CD8-positive, alpha-beta memory T cell (primary cell): ENCODE data around the gene FUOM. TPM values are rescaled to one million over a fixed set of nuclear protein-coding genes. Genes with fewer than 3 reads are reported as not detected.

Experiments used
- CTCF ChIA-PET: fragments of 350-600 bp; sonication (Branson Sonifier 250); formaldehyde crosslinking; loops from one replicate; lab custom pipeline; 2021; ENCODE audit warnings: antibody characterized with exemption; lab: Charles Lee
- POLR2A ChIA-PET: fragments of 350-600 bp; sonication (Branson Sonifier 250); formaldehyde crosslinking; loops from one replicate; lab custom pipeline; 2021; ENCODE audit warnings: antibody characterized with exemption; lab: Charles Lee
- DNase-seq, 5 donors: peaks; one replicate each; pipeline versions ENCODE4 v3.0.0 to v3.0.0-alpha.2; 2020 to 2022; ENCODE audit warnings: mixed read lengths in 1 of 5
- H3K27ac ChIP-seq: one replicate; pipeline ENCODE4 v1.7.0; 2013; ENCODE audit warnings: low read depth, mild to moderate bottlenecking, low read length, moderate library complexity
- H3K27me3 ChIP-seq: 2 replicates; pipeline ENCODE4 v1.7.0; 2013; ENCODE audit warnings: low read length, mild to moderate bottlenecking; ENCODE audit not compliant: insufficient read depth, poor library complexity, severe bottlenecking
- H3K36me3 ChIP-seq: 2 replicates; pipeline ENCODE4 v1.7.0; 2013; ENCODE audit warnings: mild to moderate bottlenecking, low read length, moderate library complexity; ENCODE audit not compliant: insufficient read depth
- H3K4me1 ChIP-seq: 2 replicates; pipeline ENCODE4 v1.7.0; 2013; ENCODE audit warnings: mild to moderate bottlenecking, low read length, moderate library complexity; ENCODE audit not compliant: insufficient read depth
- H3K4me3 ChIP-seq: 2 replicates; pipeline ENCODE4 v1.7.0; 2013; ENCODE audit warnings: mild to moderate bottlenecking, low read length
- H3K9me3 ChIP-seq: 2 replicates; pipeline ENCODE4 v1.7.0; 2013; ENCODE audit warnings: mild to moderate bottlenecking, low read length
- H3K27ac Mint-ChIP-seq, 8 donors: one replicate each; pipeline ENCODE4 v1.8.0; 2020 to 2021; ENCODE audit warnings: mixed read lengths in 8 of 8, mild to moderate bottlenecking in 6 of 8, inconsistent platforms in 3 of 8, moderate library complexity in 3 of 8
- H3K27me3 Mint-ChIP-seq, 2 donors: one replicate each; pipeline ENCODE4 v1.8.0; 2020 to 2021; ENCODE audit warnings: mixed read lengths in 2 of 2, mild to moderate bottlenecking in 1 of 2, moderate library complexity in 1 of 2
- H3K36me3 Mint-ChIP-seq, 3 donors: one replicate each; pipeline ENCODE4 v1.8.0; 2020 to 2021; ENCODE audit warnings: mixed read lengths in 3 of 3, inconsistent platforms in 1 of 3, mild to moderate bottlenecking in 1 of 3
- H3K4me1 Mint-ChIP-seq, 3 donors: one replicate each; pipeline ENCODE4 v1.8.0; 2020 to 2021; ENCODE audit warnings: mixed read lengths in 3 of 3, inconsistent platforms in 1 of 3, mild to moderate bottlenecking in 1 of 3
- H3K4me3 Mint-ChIP-seq, 7 donors: one replicate each; pipeline ENCODE4 v1.8.0; 2020 to 2021; ENCODE audit warnings: mixed read lengths in 7 of 7, mild to moderate bottlenecking in 6 of 7, moderate library complexity in 4 of 7, inconsistent platforms in 2 of 7
- H3K9me3 Mint-ChIP-seq, 5 donors: one replicate each; pipeline ENCODE4 v1.8.0; 2020 to 2022; ENCODE audit warnings: mixed read lengths in 5 of 5, mild to moderate bottlenecking in 3 of 5, moderate library complexity in 2 of 5, inconsistent platforms in 1 of 5
- polyA plus RNA-seq: library from polyadenylated mRNA; unstranded; fragments of 300-500 nt; fragmentation: Illumina TruSeq; gene quantifications from one replicate; pipeline ENCODE4 v1.2.3, GENCODE V29; 2021
- total RNA-seq, 2 experiments: library from RNA; stranded (reverse); gene quantifications; one replicate each; pipeline ENCODE4 v1.2.3, GENCODE V29; 2021

Gene FUOM
- total and polyA plus RNA-seq, 3 experiments from 2014 or later: 22.9 to 39.8 (median 34.6) TPM

DNA sequence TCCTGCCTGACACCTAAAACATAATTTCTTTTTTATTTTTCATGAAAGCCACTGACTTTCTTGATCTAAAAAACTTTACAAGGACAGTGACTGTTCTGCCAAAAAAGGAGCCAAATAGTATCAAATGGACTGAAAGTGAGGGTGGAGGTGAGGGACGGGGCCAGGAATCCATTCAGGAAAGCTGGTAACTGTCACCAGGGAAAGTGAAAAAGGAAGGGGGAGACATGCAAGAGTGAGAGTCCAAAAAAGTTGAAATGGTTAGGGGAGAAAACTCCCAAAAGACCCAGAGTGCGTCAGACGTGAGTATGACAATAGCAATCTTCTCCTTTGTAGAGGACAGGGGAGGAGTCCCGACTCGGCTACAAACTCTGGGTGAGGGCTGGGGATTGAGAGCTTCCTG is 13.6 kb downstream of the FUOM start:
- ChIA-PET POLR2A (no interaction called here), CTCF (interaction anchor here (1.7 kb wide), 1 partner anchor 14 kb away, joined by 5 read pairs; no protein-coding TSS in a partner anchor)
- H3K4me3 ChIP-seq: no peak overlapping the region
- Mint-ChIP-seq H3K9me3 (no peaks in the 10 kb centered on the region), H3K27me3 (peaks cover 20 to 37% of the 10 kb centered on the region in 2 donors), H3K4me3 (peak overlapping the region in 1 of 7 donors; percentile 27), H3K27ac (peak overlapping the region in 1 of 8 donors; percentile 45), H3K36me3 (peaks cover 0 to 1% (median 0%) of the 10 kb centered on the region in 3 donors), H3K4me1 (no peaks in the 10 kb centered on the region)
- no peaks in the 10 kb centered on the region for H3K4me1 ChIP-seq
- H3K27me3 ChIP-seq: peaks cover 6% of the 10 kb centered on the region
- H3K9me3 ChIP-seq: no peaks in the 10 kb centered on the region
- no peaks in the 10 kb centered on the region for H3K36me3 ChIP-seq
- no peak for DNase-seq
- H3K27ac ChIP-seq: no peak overlapping the region

DNA sequence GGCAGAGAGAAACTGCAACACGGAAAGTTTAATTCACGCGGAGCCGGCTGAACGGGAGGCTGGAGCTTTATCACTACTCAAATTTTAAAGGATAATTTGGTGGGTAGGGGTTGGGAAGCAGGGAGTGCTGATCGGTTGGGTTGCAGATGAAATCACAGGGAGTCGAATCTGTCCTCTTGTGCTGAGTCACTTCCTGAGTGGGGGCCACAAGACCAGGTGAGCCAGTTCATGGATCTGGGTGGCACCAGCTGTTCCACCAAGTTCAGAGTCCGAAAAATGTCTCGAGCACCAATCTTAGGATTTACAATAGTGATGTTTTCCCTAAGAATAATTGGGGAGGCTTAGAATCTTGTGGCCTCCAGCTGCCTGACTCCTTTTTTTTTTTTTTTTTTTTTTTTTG is 14.3 kb downstream of the FUOM start:
- no peaks in the 10 kb centered on the region for H3K4me1 Mint-ChIP-seq
- H3K36me3 Mint-ChIP-seq: peaks cover 0 to 1% (median 0%) of the 10 kb centered on the region in 3 donors
- Histone ChIP-seq H3K4me1 (no peaks in the 10 kb centered on the region), H3K9me3 (no peaks in the 10 kb centered on the region), H3K36me3 (no peaks in the 10 kb centered on the region), H3K27ac (no peak overlapping the region), H3K4me3 (no peak overlapping the region), H3K27me3 (peaks cover 6% of the 10 kb centered on the region)
- DNase-seq: no peak
- H3K27me3 Mint-ChIP-seq: peaks cover 18 to 33% of the 10 kb centered on the region in 2 donors
- CTCF ChIA-PET: no interaction called here
- no peak overlapping the region for H3K27ac Mint-ChIP-seq
- H3K4me3 Mint-ChIP-seq: no peak overlapping the region
- POLR2A ChIA-PET: interaction anchor here (0.6 kb wide), 1 partner anchor 8 kb away, joined by 4 read pairs; no protein-coding TSS in a partner anchor
- H3K9me3 Mint-ChIP-seq: no peaks in the 10 kb centered on the region

DNA sequence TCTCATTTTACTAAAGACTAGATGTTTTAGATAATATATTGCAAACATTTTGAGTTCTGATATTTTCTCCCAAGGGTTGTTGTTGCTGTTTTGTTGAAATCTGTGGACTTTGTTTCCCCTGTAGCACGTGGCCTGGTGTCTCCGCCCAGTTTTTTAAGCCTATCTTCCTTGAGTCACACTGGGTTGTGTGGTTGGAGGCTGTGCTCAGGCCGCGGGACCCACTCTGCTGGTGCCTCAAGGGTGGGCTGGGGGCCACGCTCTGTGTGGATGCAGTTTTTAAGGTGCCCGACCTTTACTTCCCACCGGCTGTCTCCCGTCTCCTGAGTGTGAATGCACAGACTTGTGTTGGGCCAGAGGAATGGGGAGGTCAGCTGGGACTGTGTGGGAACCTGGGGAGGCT is 14.9 kb downstream of the FUOM start:
- H3K27me3 Mint-ChIP-seq: peaks cover 18 to 33% of the 10 kb centered on the region in 2 donors
- POLR2A ChIA-PET: no interaction called here
- H3K4me1 ChIP-seq: peaks cover 3% of the 10 kb centered on the region
- no peaks in the 10 kb centered on the region for H3K9me3 ChIP-seq
- peaks cover 0 to 1% (median 0%) of the 10 kb centered on the region in 3 donors for H3K36me3 Mint-ChIP-seq
- DNase-seq: peak in 1 of 5 donors; percentile 35
- no peak overlapping the region for H3K27ac Mint-ChIP-seq
- H3K4me3 Mint-ChIP-seq: no peak overlapping the region
- CTCF ChIA-PET: no interaction called here
- no peaks in the 10 kb centered on the region for H3K9me3 Mint-ChIP-seq
- no peak overlapping the region for H3K27ac ChIP-seq
- H3K27me3 ChIP-seq: peaks cover 6% of the 10 kb centered on the region
- no peaks in the 10 kb centered on the region for H3K4me1 Mint-ChIP-seq
- H3K4me3 ChIP-seq: no peak overlapping the region
- no peaks in the 10 kb centered on the region for H3K36me3 ChIP-seq

DNA sequence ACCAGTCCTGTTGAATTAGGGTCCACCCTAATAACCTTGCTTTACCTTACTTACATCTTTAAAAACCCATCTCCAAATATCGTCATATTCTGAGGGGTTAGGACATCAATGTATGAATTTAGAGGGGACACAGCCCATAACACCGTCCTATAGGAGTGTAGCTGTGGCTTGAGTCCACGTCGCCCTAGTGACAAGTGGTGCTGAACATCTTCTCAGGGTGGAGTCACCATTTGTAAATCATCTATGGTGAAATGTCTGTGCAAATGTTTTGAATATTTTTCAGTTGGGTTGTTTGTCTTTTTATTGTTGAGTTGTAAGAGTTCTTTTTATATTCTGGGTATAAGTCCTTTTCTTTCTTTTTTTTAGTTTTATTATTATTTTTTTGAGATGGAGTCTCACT is 15.8 kb downstream of the FUOM start:
- Mint-ChIP-seq H3K4me1 (no peaks in the 10 kb centered on the region), H3K27ac (peak overlapping the region in 1 of 8 donors; percentile 56), H3K27me3 (peaks cover 18 to 33% of the 10 kb centered on the region in 2 donors), H3K9me3 (no peaks in the 10 kb centered on the region), H3K36me3 (peaks cover 0 to 1% (median 0%) of the 10 kb centered on the region in 3 donors), H3K4me3 (peak overlapping the region in 1 of 7 donors; percentile 24)
- ChIA-PET POLR2A (no interaction called here), CTCF (no interaction called here)
- H3K27ac ChIP-seq: no peak overlapping the region
- no peaks in the 10 kb centered on the region for H3K36me3 ChIP-seq
- no peaks in the 10 kb centered on the region for H3K9me3 ChIP-seq
- DNase-seq: no peak
- no peak overlapping the region for H3K4me3 ChIP-seq
- H3K4me1 ChIP-seq: peaks cover 13% of the 10 kb centered on the region
- peaks cover 6% of the 10 kb centered on the region for H3K27me3 ChIP-seq

DNA sequence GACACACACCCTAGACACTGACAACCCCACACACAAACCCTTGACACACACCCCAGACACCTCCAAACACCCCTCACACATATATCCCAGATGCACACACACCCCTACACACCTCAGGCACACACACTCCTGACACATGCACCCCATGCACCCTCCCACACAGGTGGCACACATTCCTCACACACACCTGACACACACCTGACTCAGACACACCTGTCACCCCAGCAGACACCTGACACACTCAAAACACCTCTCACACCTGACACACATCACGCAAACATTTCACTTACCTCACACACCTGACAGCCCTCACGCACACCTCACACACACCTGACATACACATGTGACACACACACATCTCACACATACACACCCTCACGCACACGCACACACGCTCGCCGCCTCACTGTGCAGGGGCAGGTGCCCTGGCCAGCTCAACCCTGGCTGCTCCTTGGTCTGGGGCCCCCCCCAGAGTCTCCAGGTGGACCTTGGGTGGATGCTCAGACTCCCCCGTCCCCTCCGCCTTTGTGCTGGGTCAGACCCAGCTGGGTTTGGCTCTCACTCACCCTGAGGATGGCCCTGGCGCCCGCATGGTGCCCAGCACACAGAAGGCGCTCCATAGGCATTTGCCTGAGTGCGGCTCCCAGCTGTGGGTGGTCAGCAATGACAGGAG is 18.0 kb downstream of the FUOM start:
- ChIA-PET CTCF (interaction anchor here (2.2 kb wide), 1 partner anchor 10 kb away, joined by 10 read pairs; no protein-coding TSS in a partner anchor), POLR2A (no interaction called here)
- no peak for DNase-seq
- peaks cover 19% of the 10 kb centered on the region for H3K4me1 ChIP-seq
- Mint-ChIP-seq H3K27me3 (peaks cover 4 to 21% of the 10 kb centered on the region in 2 donors), H3K4me3 (no peak overlapping the region), H3K4me1 (peaks cover under 1 to 2% (median 2%) of the 10 kb centered on the region in 3 donors), H3K27ac (no peak overlapping the region), H3K9me3 (no peaks in the 10 kb centered on the region), H3K36me3 (peaks cover 0 to 1% (median 1%) of the 10 kb centered on the region in 3 donors)
- no peak overlapping the region for H3K27ac ChIP-seq
- no peaks in the 10 kb centered on the region for H3K9me3 ChIP-seq
- no peak overlapping the region for H3K4me3 ChIP-seq
- peaks cover 6% of the 10 kb centered on the region for H3K27me3 ChIP-seq
- H3K36me3 ChIP-seq: no peaks in the 10 kb centered on the region

DNA sequence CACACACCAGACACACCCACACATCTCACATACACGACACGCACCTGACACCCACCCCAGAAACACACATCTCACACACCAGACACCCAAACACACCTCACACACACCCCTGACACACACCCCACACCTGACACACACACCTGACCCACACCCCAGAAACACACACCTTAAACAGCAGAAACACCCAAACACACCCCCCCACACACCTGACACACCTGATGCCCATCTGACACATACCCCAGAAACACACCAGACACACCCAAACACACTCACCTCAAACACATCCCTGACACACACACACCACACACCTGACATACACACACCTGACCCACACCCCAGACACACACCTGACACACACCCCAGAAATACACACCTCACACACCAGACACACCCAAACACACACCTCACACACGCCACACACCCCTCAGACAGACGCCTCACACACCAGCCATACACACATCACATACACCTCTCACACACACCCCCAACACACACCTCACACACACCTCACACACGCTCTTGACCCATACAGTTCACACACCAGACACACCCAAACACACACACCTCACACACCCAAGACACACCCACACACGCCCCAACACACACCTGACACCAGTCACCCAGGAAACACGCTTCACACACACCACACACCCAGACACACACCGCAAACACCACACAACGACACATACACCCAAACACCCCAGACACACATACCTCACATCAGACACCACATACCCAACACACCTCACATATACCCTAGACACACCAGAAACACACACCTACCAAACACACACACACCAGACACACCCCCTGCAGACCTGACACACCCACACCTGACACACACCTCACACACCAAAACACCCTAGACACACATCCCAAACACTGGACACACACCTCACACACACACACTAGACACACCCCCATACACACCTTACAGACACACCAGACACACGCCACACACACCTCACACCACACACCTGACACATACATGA is 19.4 kb downstream of the FUOM start:
- no peaks in the 10 kb centered on the region for H3K9me3 Mint-ChIP-seq
- H3K9me3 ChIP-seq: no peaks in the 10 kb centered on the region
- peaks cover 0 to 1% (median 1%) of the 10 kb centered on the region in 3 donors for H3K36me3 Mint-ChIP-seq
- no peak overlapping the region for H3K27ac ChIP-seq
- no peak overlapping the region for H3K27ac Mint-ChIP-seq
- H3K4me1 ChIP-seq: peaks cover 19% of the 10 kb centered on the region
- H3K4me1 Mint-ChIP-seq: peaks cover 3 to 4% (median 4%) of the 10 kb centered on the region in 3 donors
- H3K27me3 Mint-ChIP-seq: peaks cover 4 to 12% of the 10 kb centered on the region in 2 donors
- no peak for DNase-seq
- POLR2A ChIA-PET: no interaction called here
- peaks cover 3% of the 10 kb centered on the region for H3K27me3 ChIP-seq
- CTCF ChIA-PET: no interaction called here
- no peaks in the 10 kb centered on the region for H3K36me3 ChIP-seq
- no peak overlapping the region for H3K4me3 Mint-ChIP-seq
- no peak overlapping the region for H3K4me3 ChIP-seq

DNA sequence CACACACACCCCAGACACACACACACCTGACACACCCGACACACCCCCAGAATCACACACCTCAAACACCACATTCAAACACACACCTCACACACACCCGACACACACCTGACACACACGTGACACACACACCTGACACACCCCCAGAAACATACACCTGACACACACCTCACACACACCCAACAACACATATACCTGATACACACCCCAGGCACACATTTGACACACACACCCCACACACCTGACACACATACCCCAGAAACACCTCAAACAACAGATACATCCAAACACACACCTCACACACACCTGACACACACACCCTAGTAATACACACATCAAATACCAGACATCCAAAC is 20.5 kb downstream of the FUOM start:
- H3K9me3 Mint-ChIP-seq: no peaks in the 10 kb centered on the region
- Histone ChIP-seq H3K27ac (no peak overlapping the region), H3K36me3 (no peaks in the 10 kb centered on the region), H3K4me1 (peaks cover 19% of the 10 kb centered on the region), H3K27me3 (no peaks in the 10 kb centered on the region), H3K9me3 (no peaks in the 10 kb centered on the region), H3K4me3 (peak overlapping the region; percentile 61)
- no peak for DNase-seq
- POLR2A ChIA-PET: interaction anchor here (2.5 to 2.8 kb wide), 2 partner anchors 41 to 53 kb away, joined by 10 to 23 read pairs; partner anchors contain the start of gene PAOX
- no peak overlapping the region for H3K27ac Mint-ChIP-seq
- CTCF ChIA-PET: interaction anchor here (1.9 kb wide), 1 partner anchor 13 kb away, joined by 5 read pairs; no protein-coding TSS in a partner anchor
- H3K36me3 Mint-ChIP-seq: peaks cover 0 to 1% (median 1%) of the 10 kb centered on the region in 3 donors
- peaks cover 3 to 6% of the 10 kb centered on the region in 2 donors for H3K27me3 Mint-ChIP-seq
- no peak overlapping the region for H3K4me3 Mint-ChIP-seq
- H3K4me1 Mint-ChIP-seq: peaks cover 3 to 7% (median 4%) of the 10 kb centered on the region in 3 donors
